GM13976 (cell line): ENCODE data around the gene SLC25A34.

Experiments
- DNase-seq: peaks from one replicate; pipeline ENCODE4 v3.0.0; 2012; ENCODE audit warnings: low spot score
- CTCF ChIP-seq: IDR thresholded peaks from 2 replicates; pipeline ENCODE4 v1.5.1; 2012; ENCODE audit warnings: borderline replicate concordance, mild to moderate bottlenecking; ENCODE audit not compliant: insufficient read depth; ENCODE audit errors: extremely low read depth, missing control alignments, control extremely low read depth
- in situ Hi-C: fragments of 300-500 bp; cut with MboI; formaldehyde crosslinking; loops from one replicate; pipeline ENCODE4 v1.12.0; 2022; ENCODE audit warnings: low sequenced_read_pairs, mixed read lengths, inconsistent platforms; ENCODE audit not compliant: unreplicated experiment

SLC25A34 gene

DNA sequence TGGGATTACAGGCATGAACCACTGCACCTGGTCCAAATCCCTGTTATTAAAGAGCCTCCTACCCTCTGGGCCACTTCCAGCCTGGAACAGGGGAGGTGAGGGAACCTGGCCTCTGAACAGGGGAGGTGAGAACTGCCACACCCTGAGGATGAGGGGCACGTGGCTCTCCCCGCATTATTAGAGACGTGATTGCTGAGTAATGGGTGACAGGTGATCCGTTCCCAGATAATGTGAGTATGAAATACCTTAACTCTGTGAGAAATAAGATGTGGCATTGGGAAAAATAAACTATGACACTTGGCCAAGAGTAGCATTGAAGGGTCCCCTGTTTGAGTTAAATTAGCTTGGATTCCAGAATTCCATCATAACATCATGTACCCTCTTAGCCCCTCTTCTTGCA is 13.6 kb upstream of the SLC25A34 start:
- in situ Hi-C loops = no loop called here
- no peak for DNase-seq
- TF ChIP-seq CTCF = no peak

DNA sequence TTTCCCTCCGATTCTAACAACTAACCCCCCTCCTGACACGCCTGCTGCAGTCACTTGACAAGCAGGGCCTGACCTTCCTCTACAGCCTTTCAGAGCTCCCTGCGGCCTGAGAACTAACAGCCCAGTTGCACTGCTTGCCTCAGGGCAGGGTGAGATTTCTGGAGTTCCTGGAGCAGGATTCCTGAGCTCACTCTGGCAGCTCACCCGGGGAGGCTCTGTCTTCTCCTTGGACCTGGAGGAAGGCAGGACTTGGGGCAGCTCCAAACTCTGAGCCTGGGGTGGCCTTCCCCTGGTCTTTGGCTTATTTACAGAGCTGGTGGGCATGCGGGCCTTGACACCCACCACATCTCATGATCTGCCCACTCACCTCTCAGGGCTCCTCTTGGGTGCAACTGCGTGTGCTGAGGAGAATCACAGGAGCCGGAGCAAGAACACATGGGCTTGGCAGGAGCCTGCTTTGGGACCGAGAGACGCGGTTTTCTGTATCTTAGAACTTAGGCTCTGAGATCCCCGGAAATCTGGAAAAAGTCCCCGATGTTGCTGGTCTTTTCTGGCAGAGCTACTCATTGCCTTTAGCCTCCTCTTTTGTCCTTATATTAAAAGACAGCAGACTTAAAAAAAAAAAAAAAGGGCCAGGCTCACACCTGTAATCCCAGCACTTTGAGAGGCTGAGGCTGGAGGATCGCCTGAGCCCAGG is 13.1 kb upstream of the SLC25A34 start:
- in situ Hi-C loops = no loop called here
- no peak for DNase-seq
- TF ChIP-seq CTCF = no peak

DNA sequence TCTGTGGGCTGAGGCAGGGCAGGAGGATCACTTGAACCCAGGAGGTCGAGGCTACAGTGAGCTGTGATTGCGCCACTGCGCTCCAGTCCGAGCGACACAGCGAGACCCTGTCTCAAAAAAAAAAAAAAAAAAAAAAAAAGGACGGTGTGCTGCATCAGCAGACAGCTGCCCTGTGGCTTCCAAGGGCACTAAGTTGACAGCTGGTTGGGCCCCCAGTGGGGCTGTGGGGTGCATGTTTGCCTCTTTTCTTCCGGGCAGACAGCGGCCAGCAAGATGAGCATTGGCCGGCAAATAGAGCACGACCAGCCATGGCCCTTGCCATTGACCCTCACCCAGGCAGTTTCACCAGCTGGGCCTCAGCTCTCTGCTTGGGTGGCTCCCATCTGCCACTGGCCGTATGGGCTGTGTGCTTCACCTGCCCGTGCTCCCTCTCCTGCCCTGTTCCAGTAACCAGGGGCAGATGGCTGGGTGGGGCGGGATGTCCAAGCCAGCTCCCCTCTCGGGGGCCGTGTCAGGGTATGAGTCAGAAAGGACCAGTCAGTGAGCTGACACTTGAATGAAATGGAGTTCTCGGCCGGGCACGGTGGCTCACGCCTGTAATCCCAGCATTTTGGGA is 12.3 kb upstream of the SLC25A34 start:
- no peak for TF ChIP-seq CTCF
- in situ Hi-C loops = no loop called here
- DNase-seq = no peak

- in situ Hi-C loops = loop anchor here (25.0 kb wide), 1 partner anchor 388 kb away; no protein-coding TSS in a partner anchor
- no peak for TF ChIP-seq CTCF
- no peak for DNase-seq
Observed at GRCh38 chr1:15724949-15725880, 10.8 kb upstream of the SLC25A34 start.

DNA sequence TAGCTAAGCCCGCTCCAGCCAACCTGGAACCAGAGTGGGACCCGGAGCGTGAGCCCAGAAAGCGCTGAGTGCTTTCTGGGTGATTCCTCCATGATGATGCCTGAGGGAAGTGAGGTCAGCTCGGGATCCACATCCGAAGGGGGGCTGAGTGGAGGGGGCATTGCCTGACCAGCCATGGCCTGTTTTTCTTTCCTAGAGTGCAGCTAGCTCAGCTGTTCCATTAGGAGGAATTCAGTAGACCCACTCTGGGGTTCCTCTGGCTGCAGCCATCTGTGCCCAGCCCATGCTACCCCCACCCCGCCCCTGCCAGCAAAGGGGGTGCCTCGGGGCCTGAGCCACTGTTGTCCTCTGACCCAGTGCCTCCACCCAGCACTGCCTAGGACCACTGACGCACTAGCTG is 9.6 kb upstream of the SLC25A34 start:
- in situ Hi-C loops = loop anchor here (25.0 kb wide), 1 partner anchor 389 kb away; no protein-coding TSS in a partner anchor
- no peak for TF ChIP-seq CTCF
- DNase-seq = no peak

DNA sequence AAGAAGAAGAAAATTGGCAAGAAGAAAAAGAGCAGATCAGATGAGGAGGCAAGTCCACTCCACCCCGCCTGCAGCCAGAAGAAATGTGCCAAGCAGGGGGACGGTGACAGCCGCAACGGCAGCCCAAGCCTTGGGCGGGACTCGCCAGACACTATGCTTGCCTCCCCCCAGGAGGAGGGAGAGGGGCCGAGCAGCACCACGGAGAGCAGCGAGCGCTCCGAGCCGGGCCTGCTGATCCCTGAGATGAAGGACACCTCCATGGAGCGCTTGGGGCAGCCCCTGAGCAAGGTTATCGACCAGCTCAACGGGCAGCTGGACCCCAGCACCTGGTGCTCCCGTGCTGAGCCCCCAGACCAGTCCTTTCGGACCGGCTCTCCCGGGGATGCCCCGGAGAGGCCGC is 9.0 kb upstream of the SLC25A34 start:
- DNase-seq = no peak
- in situ Hi-C loops = loop anchor here (25.0 kb wide), 1 partner anchor 390 kb away; no protein-coding TSS in a partner anchor
- TF ChIP-seq CTCF = no peak
